ENCODE results near the gene TPM4. TPM values are rescaled to one million over a fixed set of nuclear protein-coding genes. Genes with fewer than 3 reads are reported as not detected.
A peak's percentile ranks its signal among the peaks of the same experiment; 100 is the strongest.

TPM4 gene
- total and polyA plus RNA-seq, 2 of the 13 experiments (the other 11 are each of a cell fraction or from before 2014, with no cell fraction given) = 180 to 188 TPM

GRCh38 chr19:16066611-16067104, 9.6 kb upstream of the TPM4 start (continued):
- TF ChIP-seq AHDC1 (CRISPR knock-in tag; IDR thresholded peaks at IDR 0.05; ENCODE audit: borderline replicate concordance) (no peak), IKZF1 (IDR thresholded peaks at IDR 0.05) (no peak), SNAI1 (CRISPR knock-in tag; IDR thresholded peaks at IDR 0.05; ENCODE audit: borderline replicate concordance) (no peak), CBFB (CRISPR knock-in tag; IDR thresholded peaks at IDR 0.05) (no peak), ATF2 (CRISPR knock-in tag; IDR thresholded peaks at IDR 0.05) (no peak), KLF6 (CRISPR knock-in tag; IDR thresholded peaks at IDR 0.05) (no peak), MEF2D (CRISPR knock-in tag; IDR thresholded peaks at IDR 0.05) (no peak), PAX8 (CRISPR knock-in tag; IDR thresholded peaks at IDR 0.05; ENCODE audit: borderline replicate concordance) (no peak), CSRNP1 (CRISPR knock-in tag; IDR thresholded peaks at IDR 0.05) (no peak), HNRNPUL1 (IDR thresholded peaks at IDR 0.05; ENCODE audit: low read depth, low read length) (no peak), ATF5 (CRISPR knock-in tag; IDR thresholded peaks at IDR 0.05; ENCODE audit: low read depth) (no peak), CEBPZ (IDR thresholded peaks at IDR 0.05; ENCODE audit: low read length) (no peak), MIER2 (CRISPR knock-in tag; IDR thresholded peaks at IDR 0.05) (no peak), RFXAP (CRISPR knock-in tag; IDR thresholded peaks at IDR 0.05; ENCODE audit: borderline replicate concordance) (no peak), BCL6 (CRISPR knock-in tag; IDR thresholded peaks at IDR 0.05) (peak; percentile 78), ZNF329 (CRISPR knock-in tag; IDR thresholded peaks at IDR 0.05; ENCODE audit: low read depth) (no peak), ZNF274 (CRISPR knock-in tag; IDR thresholded peaks at IDR 0.05) (no peak), ZNF446 (CRISPR knock-in tag; IDR thresholded peaks at IDR 0.05) (no peak)

Measured in HepG2 (cell line).